AML-193 (cell line): ENCODE results near the gene ZNF526.
"Not testable (repeated sequence)": the region's sequence is repeated elsewhere in the genome, so short reads cannot be mapped to it uniquely, and the experiment has no call there.

ENCODE experiments used
- DNase-seq, 2 experiments: peaks; one replicate each; lab custom pipeline; 2025; lab: John Stamatoyannopoulos, UW

The ZNF526 gene

DNA sequence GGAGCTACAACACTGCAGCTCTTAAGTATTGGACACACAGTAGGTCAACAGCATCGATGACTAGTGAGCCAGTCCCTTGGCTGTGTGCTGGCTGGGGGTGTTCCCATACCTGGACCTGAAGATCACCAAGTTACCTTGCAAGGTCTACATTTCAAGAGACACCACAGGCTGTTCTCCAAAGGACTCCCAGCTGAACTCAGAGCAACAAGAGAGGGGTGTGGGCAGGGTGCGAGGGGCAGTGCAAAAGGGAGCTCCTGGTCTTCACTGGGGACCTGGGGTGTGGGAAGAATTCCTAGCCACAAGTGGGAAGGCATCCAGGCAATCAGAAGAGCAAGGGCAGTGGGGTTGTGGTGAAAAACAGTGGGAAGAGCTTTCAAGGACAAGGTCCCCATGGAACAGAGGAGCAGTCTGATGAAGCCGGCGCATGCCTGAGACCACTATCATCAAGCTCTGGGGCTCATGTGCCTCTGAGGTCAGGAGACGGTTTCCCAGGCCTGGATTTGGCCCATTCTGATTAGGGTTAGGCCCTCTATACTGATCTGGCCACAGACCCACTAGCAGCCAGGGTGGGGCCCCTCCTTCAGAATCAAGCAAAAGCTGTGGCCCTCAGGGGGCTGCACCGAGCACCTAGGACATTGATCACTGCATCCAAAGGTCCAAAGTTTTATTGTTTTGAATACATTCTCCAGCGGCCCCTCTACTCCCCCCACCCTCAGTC lies 27.0 kb downstream of the ZNF526 start:
- DNase-seq = no peak

DNA sequence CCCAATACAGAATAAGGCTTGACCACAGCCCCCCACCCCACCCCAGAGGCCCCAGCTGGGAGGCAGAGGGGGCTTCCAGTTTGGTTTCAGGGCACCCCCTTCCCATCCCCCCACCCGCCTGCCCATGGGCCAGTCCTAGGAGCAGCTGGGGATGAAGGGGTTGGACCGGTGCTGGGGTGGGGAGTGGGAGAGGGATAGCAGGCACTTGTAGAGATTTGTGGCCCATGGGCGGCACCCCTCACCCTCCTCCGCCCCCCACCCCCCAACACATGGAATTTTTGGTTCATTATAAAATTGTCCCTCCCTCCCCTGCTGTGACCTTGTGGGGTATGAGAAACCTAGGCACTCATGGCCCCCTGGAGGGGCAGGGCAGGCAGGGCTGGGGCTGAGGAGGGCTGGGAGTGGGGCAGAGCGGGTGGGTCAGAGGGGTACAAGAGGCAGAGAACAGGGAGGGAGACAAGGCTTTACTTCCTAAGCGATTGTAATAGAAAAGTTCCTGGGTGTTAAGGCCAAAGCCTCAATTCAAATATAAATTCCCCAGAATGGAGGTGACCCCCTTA lies 27.6 kb downstream of the ZNF526 start:
- no peak for DNase-seq

DNA sequence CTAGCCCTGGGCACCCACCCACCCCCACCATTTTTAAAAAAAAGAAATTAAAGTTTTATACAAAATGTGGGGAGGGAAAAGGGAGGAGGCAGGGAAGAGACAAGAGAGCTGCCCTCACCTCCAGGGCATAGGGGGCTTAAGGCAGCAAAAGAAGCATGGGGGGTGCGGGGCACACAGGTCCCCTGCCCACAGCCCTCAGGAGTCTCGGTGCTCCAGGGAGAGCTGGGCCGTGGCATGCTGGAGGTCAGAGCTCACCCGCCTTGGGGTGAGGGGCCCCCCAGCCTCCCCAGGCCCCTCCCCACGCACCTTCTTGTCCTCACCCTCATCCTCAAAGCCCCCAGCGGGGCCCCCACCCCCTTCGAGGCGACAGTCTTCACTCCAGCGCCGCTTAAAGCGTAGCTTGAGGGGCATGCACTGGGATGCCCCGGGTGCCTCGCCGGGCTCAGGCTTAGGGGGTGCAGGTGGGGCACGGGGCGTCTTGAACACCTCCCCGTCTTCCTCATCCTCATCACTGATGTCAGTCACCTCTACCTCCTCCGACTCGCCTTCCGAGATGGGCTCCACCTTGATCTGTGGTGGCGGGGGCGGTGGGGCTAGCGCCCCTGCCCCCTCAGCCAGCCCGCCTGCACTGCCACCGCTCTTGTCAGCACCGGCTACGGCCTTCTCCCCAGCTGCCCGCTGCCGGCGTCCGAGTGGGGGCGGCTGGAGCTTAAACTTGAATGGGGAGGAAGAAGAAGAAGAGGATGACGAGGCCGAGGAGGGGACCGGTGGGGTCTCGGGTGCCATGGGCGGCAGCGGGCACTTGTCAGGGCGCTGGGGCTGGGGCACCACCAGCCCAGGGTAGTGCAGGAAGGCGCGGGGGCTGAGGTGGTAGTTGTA lies 28.4 kb downstream of the ZNF526 start:
- DNase-seq = no peak

DNA sequence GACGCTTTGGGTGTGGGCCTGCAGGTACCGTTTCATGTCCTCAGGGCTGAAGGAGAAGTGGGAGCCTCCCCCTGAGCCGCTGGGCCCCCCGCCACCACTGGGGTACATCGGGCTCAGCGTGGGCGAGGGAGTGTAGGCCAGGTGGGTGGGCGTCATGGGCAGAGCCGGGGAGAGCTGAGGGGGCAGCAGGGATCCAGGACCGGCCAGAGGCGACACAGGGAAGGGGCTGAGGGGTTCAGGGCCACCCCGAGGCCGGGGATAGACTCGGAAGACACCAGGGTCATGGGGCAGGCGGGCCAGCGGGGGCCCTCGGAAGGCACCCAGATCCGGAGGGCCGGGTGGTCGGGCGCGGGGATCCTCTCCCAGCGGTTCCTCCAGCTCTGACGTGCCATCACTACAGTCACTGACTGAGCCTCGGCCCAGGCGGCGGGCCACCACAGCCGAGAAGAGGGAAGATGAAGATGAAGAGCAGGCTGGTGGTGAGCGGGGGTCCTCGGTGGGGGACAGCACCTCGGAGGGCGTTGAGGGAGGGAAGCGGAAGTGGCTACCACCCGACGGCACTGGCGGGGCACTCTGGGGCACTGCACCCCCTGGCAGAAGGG lies 29.1 kb downstream of the ZNF526 start:
- no peak for DNase-seq

DNA sequence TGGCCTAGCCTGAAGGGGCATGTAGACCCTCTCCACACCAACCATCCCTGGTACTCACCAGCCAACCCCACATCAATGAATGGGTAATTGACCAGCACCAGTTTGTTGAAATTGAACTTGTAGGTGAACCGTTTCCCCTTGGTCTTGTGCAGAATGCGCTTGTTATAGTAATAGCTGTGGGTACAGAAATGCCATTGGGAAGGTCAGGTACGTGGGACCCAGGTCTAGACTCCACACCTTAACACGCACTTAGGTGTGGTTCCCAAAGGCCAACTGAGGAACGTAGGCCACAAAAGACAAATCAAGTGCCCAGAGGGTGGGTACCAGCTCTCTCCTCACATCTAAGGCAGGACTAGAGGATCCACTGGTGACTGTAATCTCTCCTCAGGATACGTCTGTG lies 29.7 kb downstream of the ZNF526 start:
- no peak for DNase-seq

DNA sequence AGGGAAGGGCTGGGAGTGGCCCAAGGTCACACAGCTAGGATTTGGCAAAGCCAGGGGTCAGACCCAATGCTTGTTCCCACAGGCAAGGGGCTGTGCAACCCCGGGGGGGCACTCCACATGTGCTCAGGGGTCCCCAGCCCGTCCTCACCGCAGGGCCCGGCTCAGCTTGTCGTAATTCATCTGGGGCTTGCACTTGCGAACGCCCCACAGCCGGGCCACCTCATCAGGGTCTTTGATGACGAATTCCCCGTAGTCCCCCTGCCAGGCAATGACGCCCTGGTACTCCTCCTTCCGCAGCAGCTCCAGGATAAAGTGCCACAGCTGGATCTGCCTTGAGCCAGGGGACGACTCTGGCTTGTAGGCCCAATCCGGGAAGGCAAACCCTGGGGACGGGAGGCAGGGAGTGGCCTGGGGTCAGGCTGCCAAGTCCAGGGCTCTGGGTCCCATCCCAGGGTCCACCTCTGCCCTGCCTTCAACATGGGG lies 30.1 kb downstream of the ZNF526 start:
- DNase-seq = no peak

DNA sequence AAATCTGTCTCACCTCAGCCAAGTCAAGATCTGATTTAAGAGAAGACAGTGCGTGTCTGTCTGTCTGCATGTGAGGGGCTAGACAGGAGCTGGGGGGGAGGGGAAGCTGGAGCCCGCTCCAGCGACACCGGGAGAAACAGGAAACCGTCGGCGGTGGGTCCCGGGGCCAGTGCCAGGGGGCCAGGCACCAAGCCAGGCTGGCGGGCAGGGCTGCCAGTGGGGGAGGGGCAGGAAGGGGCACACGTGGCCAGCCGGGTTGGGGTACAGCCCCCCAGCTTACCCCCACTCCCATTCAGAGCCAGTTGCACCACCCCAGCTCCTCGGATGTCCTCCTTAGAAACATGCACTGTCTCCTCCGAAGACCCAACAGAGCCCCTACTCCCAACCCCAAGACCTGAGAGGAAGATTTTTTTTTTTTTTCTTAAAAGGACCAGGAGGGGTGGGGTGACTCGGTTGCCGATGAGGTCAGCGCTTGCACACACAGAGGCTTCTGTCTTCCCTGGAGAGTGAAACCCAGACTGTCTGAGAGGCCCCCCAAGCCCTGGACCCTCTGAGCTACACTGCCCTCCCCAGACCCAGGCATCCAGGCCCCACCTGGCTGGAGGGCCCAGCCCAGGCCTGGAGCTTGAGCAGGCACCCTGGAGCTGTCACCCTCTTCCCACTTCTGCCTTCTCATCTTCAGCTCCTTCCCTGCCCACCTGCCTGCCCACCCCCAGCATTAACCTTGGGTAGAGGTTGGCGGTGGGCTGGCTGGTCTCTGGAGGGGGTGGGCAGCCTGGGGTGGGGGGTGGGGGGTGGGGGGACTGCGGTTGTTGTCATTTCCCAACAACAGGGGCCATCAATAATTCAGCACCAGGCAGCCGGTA lies 30.8 kb downstream of the ZNF526 start:
- DNase-seq = no peak

DNA sequence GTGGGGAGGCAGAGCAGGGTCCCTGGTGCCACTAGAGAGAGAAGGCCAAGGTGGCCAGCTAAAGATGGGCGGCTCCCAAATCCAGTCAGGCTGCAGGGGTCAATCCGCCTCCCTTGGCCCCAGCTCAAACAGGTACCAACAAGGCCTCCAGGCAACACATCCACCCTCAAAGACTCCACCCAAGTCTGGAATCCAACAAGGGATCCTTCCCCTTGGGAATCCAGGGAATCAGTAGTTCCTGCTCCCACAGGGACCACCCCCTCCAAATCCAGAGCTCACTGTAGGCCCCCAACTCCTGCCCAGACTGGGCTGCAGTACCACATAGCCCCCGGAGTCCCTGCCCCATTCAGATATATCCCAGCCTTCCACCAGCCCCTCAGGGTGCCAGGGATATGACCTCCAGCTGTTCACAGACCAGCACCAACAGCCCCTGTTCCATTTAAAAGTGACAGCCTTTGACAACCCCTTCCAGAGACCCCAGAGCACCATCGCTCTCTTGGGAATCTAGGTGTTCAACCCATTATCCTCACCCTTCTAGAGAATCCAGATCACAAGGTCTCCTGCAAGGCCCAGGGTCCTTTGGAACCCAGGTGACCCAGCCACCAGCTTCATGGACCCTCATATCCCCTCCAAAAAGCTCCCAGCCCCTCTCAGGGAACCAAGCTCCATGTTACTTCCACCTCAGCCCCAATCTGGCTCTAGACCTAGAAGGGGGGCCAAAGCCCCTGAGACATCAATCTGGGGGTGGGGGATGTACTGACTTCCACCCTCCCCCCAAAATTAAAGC lies 31.7 kb downstream of the ZNF526 start:
- DNase-seq = no peak

DNA sequence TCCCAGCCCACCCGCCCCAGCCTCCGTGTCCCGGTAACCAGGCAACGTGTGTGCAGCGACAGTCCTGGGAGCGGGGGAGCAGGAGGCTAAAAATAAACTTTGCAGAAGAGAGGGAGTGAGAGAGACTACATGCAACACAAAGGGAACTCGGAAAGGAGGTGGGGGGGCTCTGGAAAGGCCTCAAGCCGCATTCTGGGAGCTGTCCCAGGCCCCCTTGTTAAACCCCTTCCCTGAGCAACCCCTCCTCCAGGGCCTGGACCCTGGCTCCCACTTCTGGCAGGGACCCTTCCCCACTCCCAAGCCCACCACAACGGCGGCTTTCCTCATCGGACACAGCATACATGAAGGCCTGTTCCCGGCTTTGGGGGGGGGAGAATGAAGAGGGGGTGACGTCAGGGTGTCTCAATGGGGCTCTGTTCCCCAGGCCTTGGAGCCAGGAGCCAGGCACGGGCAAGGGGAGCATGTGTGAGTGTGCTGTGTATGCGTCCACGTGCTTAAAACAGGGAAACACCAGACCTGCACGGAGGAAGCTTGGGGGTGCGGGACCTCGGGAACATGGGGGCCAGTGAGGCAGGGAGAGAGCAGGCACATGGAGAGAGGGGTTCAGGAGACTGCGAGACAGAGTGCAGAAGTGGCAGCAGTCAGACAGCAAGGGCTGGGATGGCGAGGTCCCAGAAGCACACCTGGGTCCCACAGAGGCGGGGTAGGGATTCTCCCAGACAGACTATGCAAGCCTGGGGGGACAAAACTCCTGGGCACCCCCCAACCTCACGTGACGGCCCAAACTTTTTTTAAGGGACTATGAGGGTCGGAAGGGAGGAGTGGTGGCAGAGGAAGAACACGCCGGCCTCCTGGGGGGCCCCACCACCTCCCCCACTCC lies 32.5 kb downstream of the ZNF526 start:
- DNase-seq = no peak

DNA sequence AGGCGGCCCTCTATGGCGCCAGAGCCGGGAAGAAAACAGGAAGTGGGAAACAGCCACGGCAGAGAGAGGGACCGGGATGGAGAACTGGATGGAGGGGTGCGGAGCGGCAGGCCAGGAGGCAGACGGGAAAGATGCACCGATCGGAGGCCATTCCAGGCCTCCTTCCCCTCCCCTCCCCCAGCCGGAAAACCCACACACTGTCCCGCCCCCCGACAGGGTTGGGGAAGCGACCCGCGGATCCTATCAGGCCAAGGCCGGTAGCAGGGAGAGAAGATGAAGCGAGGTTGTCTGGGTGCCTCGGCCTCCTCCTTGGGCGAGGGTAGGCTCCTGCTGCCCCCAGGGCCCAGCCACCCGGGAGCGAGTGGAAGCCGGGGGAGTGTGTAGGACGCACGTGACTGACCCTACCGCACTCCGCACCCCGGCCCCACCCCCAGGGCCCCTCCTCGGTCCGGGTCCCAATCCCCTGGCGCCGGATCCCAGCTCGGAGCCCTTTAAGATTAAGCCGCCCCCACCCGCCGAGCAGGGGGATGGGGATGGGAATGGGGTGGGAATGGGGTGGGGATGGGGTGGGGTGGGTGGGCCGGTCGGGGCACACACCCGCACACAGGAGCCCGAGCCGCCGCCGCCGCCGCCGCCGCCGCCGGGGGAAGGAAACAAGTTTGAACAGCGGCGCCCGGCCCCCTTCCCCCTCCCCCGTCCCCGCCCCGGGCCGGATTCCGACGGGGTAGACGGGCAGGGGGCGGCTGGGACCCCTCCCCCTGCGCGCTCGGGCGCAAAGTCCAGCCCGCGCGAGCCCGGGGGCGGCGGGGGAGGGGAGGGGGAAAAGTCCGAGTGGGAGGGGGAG lies 33.4 kb downstream of the ZNF526 start:
- DNase-seq = peak in 1 of 2 experiments; percentile 27

DNA sequence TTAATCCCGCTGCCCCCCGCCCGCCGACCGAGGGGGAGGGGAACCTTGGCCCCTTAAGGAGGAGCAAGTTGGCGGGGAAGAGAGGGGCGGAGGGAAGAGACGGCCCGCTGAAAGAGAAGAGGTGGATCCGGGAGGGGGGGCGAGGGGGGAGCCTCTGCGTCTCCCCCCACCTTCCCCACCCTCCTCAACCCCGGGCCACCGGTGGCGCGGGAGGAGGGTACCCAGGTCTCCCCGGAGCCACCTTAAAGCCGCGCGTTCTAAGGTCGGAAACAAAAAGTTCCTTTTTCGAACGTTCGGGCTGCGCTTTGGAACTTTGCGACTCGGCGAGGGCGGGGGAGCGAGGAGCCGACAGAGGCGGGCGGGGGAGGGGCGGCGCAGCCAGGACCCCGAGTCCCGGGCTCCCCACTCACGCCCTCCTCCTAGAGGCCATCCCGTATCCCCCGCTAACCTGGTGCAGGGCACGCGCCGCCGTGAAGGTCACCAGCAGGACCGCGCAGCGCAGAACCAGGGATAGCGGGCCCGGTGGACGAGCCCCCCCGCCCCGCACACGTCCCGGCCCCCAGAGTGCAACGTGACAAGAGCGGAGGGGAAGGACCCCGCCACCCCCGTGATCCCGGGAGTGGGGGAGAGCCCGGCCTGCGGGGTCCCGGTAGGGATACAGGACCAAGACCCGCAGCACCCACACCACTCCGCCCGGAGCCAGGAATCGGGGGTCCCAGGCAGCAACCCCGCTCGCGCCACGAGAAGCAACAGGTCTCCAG lies 34.2 kb downstream of the ZNF526 start:
- DNase-seq = peak; percentile 47 to 62

DNA sequence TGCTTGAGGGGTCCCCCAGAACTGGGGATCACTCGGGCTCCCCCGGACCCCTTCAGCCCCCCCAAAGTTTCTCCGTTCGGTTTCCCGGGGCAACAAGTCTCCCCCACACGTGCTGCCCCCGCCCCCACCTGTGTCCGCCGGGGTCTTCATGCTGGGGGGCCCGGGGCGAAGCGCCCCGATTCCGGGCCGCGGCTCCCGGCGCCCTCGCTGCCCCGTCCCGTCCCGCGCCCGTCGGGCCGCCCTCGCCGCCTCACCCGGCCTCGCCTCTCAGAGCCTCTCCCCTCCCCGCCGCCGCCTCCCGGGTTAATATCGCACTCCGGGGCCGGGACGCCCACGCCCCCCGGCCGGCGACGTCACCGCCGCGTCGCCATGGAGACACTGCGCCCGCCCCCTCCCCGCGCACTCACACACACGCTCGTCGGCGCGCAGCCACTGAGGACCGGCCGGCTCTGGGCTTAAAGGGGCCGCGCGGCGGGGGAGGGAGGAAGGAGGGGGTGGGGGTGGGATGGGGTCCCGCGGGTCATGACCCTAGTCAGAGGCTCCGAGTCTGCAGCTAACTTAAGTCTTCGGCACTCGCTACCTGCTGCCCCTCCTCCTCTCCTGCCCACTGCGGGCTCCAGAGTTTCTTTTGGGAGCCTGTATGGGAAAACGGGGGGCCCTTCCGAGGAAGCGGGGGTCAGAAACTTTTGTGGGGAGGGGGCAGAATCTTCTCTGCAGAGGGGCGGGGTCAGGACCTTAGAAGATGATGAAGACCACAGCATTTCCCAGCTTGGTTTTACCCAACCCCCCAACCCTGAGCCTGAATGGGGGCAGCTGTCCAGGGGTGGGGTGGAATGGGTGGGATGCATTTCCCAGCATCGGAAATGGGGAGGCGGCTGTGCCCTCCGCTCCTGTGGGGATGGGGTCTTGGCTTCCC lies 35.0 kb downstream of the ZNF526 start, which contains the start of gene ERF:
ERF (minus strand) TSS at position 279 of the 916 bp plus-strand sequence; CDS start at position 150, 129 bp downstream.
- DNase-seq = peak; percentile 60 to 70

DNA sequence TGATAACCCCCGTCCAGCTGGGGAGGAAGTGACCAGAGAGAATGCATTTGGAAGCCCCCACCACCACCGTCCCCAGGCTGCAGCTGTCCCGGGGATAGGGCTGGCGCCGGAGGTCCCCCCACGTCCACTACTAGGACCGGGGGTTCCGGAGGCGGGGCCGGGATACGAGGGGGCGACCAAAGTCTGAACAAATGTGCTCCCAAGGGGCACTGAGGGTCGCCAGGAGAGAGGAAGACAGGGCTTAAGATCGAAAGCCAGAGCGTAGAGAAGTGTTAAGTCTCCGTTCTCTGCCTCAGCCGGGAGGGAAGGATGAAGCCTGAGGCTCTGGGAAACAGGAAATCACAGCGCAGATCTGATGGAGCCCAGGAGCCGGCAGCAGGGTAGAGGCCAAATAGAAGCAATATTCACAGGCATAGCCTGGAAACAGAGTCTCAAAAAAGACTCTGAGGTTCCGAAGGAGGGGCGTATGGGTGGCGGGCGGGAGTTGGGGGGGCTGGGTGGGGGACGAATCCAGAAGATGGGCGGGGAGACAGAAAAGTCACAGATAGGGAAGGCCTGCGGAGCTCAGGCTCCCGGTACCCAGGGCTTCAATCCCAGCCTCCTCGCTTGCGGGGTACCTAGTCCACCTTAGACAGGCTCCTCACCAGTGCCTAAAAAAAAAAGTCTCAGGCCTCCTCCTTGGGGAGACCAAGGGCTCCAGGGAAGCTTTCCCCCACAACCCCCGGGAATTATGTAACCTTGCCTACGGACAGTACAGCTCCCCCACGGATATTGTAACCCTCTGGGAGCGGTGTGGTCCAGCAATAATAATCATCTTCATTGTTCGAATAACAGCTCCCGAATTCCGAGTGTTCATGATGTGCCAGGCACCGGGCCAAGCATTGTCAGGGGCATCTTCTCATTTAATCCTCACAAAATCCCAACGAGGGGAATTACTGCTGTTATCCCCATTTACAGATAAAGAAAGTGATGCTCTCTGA lies 35.9 kb downstream of the ZNF526 start:
- no peak for DNase-seq

DNA sequence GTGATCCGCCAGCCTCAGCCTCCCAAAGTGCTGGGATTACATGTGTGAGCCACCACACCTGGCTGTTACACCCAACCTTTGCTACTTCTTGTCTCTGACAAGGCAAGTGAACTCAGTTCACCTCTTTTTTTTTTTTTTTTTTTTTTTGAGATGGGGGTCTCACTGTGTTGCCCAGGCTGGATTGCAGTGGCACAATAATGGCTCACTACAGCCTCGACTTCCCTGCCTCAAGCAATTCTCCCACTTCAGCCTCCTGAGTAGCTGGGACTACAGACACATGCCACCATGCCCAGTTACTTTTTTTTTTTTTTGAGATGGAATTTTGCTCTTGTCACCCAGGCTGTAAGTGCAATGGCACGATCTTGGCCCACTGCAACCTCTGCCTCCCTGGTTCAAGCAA lies 37.7 kb downstream of the ZNF526 start:
- not testable (repeated sequence) for DNase-seq

DNA sequence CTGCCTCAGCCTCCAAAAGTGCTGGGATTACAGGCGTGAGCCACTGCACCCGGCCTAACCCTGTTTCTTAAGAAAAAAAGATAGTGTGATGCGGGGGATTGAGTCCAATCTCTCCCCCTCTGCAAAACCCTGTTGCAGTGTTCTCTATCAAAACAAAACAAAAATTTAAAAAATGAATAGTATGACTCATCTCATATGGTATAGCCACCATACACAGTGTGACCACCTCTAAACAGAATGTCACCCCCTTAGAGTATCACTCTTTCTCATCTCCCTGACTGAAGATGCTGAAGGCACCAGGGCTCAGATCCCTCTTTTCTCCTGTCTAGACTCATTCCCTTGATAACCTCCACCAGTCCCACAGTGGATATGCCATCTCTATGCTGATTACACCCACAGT lies 41.7 kb downstream of the ZNF526 start:
- DNase-seq = no peak
